ENCODE measurements around the gene ARID5B. TPM values are rescaled to one million over a fixed set of nuclear protein-coding genes. Genes with fewer than 3 reads are reported as not detected.

ARID5B gene
- polyA plus RNA-seq, 1 donor from 2014 or later: 2.1 TPM

DNA sequence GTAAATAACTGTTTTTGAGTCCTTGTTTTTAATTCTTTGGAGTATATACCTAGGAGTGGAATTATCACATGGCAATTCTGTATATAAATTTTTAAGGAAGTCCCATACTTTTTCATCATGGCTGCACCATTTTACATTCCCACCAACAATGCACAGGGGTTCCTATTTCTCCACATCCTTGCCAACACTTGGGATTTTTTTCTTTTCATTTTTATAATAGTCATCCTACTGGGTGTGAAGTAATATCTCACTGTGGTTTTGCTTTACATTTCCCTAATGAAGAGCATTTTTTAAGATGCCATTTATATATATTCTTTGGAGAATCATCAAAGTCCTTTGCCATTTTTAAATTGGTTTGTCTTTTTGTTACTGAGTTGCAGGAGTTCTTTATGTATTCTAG, 89.7 kb downstream of the ARID5B start:
- H3F3A ChIP-seq (ENCODE audit: insufficient read depth, low read length, poor library complexity, severe bottlenecking): no peaks in the 10 kb centered on the region
- TF ChIP-seq RAD21 (conservative IDR thresholded peaks at IDR 0.05): no peak

DNA sequence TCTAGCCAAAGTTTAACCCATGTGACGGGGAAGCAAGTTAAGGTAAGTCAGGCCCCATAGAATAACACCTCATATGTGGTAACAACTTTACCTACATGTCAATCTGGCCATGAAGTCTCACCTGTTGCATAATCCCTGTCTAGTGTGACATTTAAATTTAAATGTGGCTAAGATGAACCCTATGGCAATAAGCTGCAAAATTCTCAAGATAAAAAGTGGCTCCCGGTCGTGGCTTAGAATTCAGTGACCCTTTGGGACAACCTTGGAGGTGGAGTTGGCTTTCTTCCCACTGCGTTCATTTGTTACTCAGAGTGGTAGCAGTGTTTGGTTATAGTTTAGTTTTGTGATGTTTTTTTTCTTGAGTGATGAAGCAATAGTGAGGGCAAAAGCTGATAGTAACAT, 90.6 kb downstream of the ARID5B start:
- Histone ChIP-seq H3K27ac (ENCODE audit: low read length) (no peak overlapping the region), H3K79me2 (replicated peaks; ENCODE audit: insufficient read depth, low read length) (no peaks in the 10 kb centered on the region), H3K36me3 (ENCODE audit: insufficient read depth, low read length) (no peaks in the 10 kb centered on the region), H3K4me2 (ENCODE audit: low read length) (no peak overlapping the region), H3K9ac (ENCODE audit: low read length) (no peak overlapping the region), H3K4me3 (ENCODE audit: low read length) (no peak overlapping the region), H3K9me2 (ENCODE audit: insufficient read depth, low read length) (no peaks in the 10 kb centered on the region), H3K27me3 (ENCODE audit: insufficient read depth, low read depth, low read length) (no peaks in the 10 kb centered on the region), H4K20me1 (ENCODE audit: insufficient read depth) (no peaks in the 10 kb centered on the region), H3F3A (ENCODE audit: insufficient read depth, low read length, poor library complexity, severe bottlenecking) (no peaks in the 10 kb centered on the region), H2AFZ (ENCODE audit: low read depth, low read length) (no peak overlapping the region), H3K9me3 (ENCODE audit: low read length) (no peaks in the 10 kb centered on the region)
- TF ChIP-seq, protein P1, sequence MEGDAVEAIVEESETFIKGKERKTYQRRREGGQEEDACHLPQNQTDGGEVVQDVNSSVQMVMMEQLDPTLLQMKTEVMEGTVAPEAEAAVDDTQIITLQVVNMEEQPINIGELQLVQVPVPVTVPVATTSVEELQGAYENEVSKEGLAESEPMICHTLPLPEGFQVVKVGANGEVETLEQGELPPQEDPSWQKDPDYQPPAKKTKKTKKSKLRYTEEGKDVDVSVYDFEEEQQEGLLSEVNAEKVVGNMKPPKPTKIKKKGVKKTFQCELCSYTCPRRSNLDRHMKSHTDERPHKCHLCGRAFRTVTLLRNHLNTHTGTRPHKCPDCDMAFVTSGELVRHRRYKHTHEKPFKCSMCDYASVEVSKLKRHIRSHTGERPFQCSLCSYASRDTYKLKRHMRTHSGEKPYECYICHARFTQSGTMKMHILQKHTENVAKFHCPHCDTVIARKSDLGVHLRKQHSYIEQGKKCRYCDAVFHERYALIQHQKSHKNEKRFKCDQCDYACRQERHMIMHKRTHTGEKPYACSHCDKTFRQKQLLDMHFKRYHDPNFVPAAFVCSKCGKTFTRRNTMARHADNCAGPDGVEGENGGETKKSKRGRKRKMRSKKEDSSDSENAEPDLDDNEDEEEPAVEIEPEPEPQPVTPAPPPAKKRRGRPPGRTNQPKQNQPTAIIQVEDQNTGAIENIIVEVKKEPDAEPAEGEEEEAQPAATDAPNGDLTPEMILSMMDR (IDR thresholded peaks at IDR 0.05; ENCODE audit: poor library complexity, severe bottlenecking): no peak
- TF ChIP-seq, protein P2, sequence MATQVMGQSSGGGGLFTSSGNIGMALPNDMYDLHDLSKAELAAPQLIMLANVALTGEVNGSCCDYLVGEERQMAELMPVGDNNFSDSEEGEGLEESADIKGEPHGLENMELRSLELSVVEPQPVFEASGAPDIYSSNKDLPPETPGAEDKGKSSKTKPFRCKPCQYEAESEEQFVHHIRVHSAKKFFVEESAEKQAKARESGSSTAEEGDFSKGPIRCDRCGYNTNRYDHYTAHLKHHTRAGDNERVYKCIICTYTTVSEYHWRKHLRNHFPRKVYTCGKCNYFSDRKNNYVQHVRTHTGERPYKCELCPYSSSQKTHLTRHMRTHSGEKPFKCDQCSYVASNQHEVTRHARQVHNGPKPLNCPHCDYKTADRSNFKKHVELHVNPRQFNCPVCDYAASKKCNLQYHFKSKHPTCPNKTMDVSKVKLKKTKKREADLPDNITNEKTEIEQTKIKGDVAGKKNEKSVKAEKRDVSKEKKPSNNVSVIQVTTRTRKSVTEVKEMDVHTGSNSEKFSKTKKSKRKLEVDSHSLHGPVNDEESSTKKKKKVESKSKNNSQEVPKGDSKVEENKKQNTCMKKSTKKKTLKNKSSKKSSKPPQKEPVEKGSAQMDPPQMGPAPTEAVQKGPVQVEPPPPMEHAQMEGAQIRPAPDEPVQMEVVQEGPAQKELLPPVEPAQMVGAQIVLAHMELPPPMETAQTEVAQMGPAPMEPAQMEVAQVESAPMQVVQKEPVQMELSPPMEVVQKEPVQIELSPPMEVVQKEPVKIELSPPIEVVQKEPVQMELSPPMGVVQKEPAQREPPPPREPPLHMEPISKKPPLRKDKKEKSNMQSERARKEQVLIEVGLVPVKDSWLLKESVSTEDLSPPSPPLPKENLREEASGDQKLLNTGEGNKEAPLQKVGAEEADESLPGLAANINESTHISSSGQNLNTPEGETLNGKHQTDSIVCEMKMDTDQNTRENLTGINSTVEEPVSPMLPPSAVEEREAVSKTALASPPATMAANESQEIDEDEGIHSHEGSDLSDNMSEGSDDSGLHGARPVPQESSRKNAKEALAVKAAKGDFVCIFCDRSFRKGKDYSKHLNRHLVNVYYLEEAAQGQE (IDR thresholded peaks at IDR 0.05; ENCODE audit: borderline replicate concordance): no peak
- no peak for TF ChIP-seq EZH2 (IDR thresholded peaks at IDR 0.05; ENCODE audit: borderline replicate concordance, insufficient read depth, low read length, poor library complexity, severe bottlenecking)
- TF ChIP-seq MXI1 (conservative IDR thresholded peaks at IDR 0.05; ENCODE audit: poor library complexity, severe bottlenecking): no peak
- TF ChIP-seq EP300 (conservative IDR thresholded peaks at IDR 0.05; ENCODE audit: poor library complexity, severe bottlenecking): no peak
- TF ChIP-seq POLR2AphosphoS5 (IDR thresholded peaks at IDR 0.05): no peak
- no peak for TF ChIP-seq SMC3 (conservative IDR thresholded peaks at IDR 0.05; ENCODE audit: poor library complexity)
- TF ChIP-seq TAF1 (IDR thresholded peaks at IDR 0.05; ENCODE audit: low read depth): no peak
- no peak for TF ChIP-seq RAD21 (conservative IDR thresholded peaks at IDR 0.05)

More for the DNA sequence above, 89.7 kb downstream of the ARID5B start:
- Histone ChIP-seq H3K4me3 (ENCODE audit: low read length) (no peak overlapping the region), H3K79me2 (replicated peaks; ENCODE audit: insufficient read depth, low read length) (no peaks in the 10 kb centered on the region), H3K9me2 (ENCODE audit: insufficient read depth, low read length) (no peaks in the 10 kb centered on the region), H2AFZ (ENCODE audit: low read depth, low read length) (no peak overlapping the region), H3K27ac (ENCODE audit: low read length) (no peak overlapping the region), H3K27me3 (ENCODE audit: insufficient read depth, low read depth, low read length) (no peaks in the 10 kb centered on the region), H3K36me3 (ENCODE audit: insufficient read depth, low read length) (no peaks in the 10 kb centered on the region), H4K20me1 (ENCODE audit: insufficient read depth) (no peaks in the 10 kb centered on the region), H3K4me2 (ENCODE audit: low read length) (no peak overlapping the region), H3K9ac (ENCODE audit: low read length) (no peak overlapping the region), H3K9me3 (ENCODE audit: low read length) (no peaks in the 10 kb centered on the region)

All from neural cell (in vitro differentiated cells).